ENCODE results near the gene EGFLAM. TPM values are rescaled to one million over a fixed set of nuclear protein-coding genes. Genes with fewer than 3 reads are reported as not detected.

EGFLAM gene
- total RNA-seq, 1 experiment from 2014 or later = not detected

GRCh38 chr5:38375423-38375822, 117.1 kb downstream of the EGFLAM start:
- DNase-seq (ENCODE audit: low read depth) = no peak

- no peak for DNase-seq (ENCODE audit: low read depth)
These were observed 118.0 kb downstream of the EGFLAM start for GRCh38 chr5:38376404-38376803.

GRCh38 chr5:38378579-38378978, 120.2 kb downstream of the EGFLAM start:
- DNase-seq (ENCODE audit: low read depth) = no peak

GRCh38 chr5:38379350-38379937, 121.1 kb downstream of the EGFLAM start:
- no peak for DNase-seq (ENCODE audit: low read depth)

- DNase-seq (ENCODE audit: low read depth) = no peak
These were observed 122.2 kb downstream of the EGFLAM start for GRCh38 chr5:38380537-38380936.

- DNase-seq (ENCODE audit: low read depth) = no peak
These were observed 123.0 kb downstream of the EGFLAM start for GRCh38 chr5:38381361-38381760.

- peak; percentile 60 for DNase-seq (ENCODE audit: low read depth)
These were observed 124.5 kb downstream of the EGFLAM start for GRCh38 chr5:38382898-38383297.

GRCh38 chr5:38383701-38384100, 125.3 kb downstream of the EGFLAM start:
- no peak for DNase-seq (ENCODE audit: low read depth)

- no peak for DNase-seq (ENCODE audit: low read depth)
These were observed 126.0 kb downstream of the EGFLAM start for GRCh38 chr5:38384396-38384795.

GRCh38 chr5:38387161-38387560, 128.8 kb downstream of the EGFLAM start:
- DNase-seq (ENCODE audit: low read depth) = no peak

- DNase-seq (ENCODE audit: low read depth) = no peak
These were observed 135.3 kb downstream of the EGFLAM start for GRCh38 chr5:38393636-38394035.

- no peak for DNase-seq (ENCODE audit: low read depth)
These were observed 138.4 kb downstream of the EGFLAM start for GRCh38 chr5:38396766-38397165.

GRCh38 chr5:38400365-38400764, 142.0 kb downstream of the EGFLAM start:
- DNase-seq (ENCODE audit: low read depth) = no peak

- DNase-seq (ENCODE audit: low read depth) = no peak
These were observed 142.8 kb downstream of the EGFLAM start for GRCh38 chr5:38401145-38401544.

- DNase-seq (ENCODE audit: low read depth) = peak; percentile 36
These were observed 145.0 kb downstream of the EGFLAM start for GRCh38 chr5:38403406-38403805.

GRCh38 chr5:38403877-38404635, 145.7 kb downstream of the EGFLAM start:
- DNase-seq (ENCODE audit: low read depth) = no peak

GRCh38 chr5:38404667-38405276, 146.4 kb downstream of the EGFLAM start:
- no peak for DNase-seq (ENCODE audit: low read depth)

GRCh38 chr5:38408446-38409198, 150.3 kb downstream of the EGFLAM start:
- DNase-seq (ENCODE audit: low read depth) = no peak

GRCh38 chr5:38410304-38410990, 152.1 kb downstream of the EGFLAM start:
- DNase-seq (ENCODE audit: low read depth) = no peak

- DNase-seq (ENCODE audit: low read depth) = no peak
These were observed 155.3 kb downstream of the EGFLAM start for GRCh38 chr5:38413696-38414095.

GRCh38 chr5:38414348-38414747, 156.0 kb downstream of the EGFLAM start:
- DNase-seq (ENCODE audit: low read depth) = peak; percentile 14
